GM21447 (cell line): ENCODE measurements around the gene MS4A2.
"Not testable (repeated sequence)": the region's sequence is repeated elsewhere in the genome, so short reads cannot be mapped to it uniquely, and the experiment has no call there.

Experiments
- ATAC-seq: cut with Tn5 transposase; IDR thresholded peaks from one replicate; pipeline ENCODE4 v1.9.1; 2021; ENCODE audit not compliant: unreplicated experiment

MS4A2 gene

GRCh38 chr11:60088364-60088763, at the start of gene MS4A2:
Gene MS4A2 (plus strand): TSS chr11:60088664. CDS start chr11:60088766, 102 bp downstream.
- no peak for ATAC-seq

DNA sequence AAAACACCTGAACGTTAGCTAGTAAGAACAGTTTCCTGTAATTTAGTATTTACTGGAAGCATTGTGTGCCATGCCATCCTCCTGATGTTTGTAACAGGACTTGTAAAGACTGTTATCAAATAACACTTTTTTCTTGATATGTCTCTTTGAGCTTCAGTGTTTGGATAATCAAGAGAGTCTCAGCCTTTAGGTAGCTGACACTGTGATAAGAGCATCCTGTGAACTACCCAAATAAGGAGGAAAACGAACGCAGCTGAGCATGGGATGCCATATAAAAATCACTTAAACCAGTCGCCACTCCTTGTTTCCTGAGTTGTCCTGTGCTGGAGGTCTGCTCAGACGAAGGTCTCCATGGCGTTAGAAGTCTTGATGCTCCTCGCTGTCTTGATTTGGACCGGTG, 48.4 kb upstream of the MS4A2 start, which contains the start of gene OOSP2:
OOSP2 (plus strand) TSS at position 301 of the 400 bp plus-strand sequence; CDS start at position 352, 51 bp downstream.
- ATAC-seq = no peak

GRCh38 chr11:60050422-60050821, 38.0 kb upstream of the MS4A2 start:
- ATAC-seq = not testable (repeated sequence)

GRCh38 chr11:60050839-60051238, 37.6 kb upstream of the MS4A2 start:
- ATAC-seq = not testable (repeated sequence)

DNA sequence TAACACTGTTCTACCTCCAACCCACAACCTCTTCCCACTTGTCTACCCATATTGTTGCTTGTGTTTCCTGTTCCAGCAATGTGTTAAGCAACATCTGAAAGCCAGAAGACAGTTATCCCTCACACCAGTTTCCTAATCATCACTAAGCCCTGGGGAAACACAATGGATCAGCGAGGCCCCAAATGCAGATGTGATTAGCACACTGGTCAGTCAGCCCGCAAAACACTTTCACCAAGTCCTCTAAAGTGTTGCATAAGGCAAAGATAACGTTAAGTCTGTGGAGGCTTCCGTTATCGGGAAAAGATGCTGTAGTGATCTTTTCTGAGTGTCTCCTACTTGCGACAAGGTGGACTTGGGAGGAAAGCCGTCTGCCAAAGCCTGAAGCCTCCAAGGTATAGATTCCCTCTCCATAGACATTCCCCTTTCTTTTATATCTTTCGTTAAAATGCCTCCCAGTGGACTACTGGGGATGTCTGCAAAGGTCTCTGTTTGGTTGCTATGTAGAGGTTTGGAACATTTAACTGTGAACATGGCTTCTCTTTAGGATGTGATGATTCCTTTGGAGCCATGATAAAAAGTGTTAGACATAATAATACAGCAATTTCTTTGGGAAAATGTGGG, 32.0 kb upstream of the MS4A2 start, which contains the start of gene MS4A3:
MS4A3 (plus strand) TSS at position 317 of the 621 bp plus-strand sequence. CDS start 4,496 bp downstream, outside the sequence.
- no peak for ATAC-seq

DNA sequence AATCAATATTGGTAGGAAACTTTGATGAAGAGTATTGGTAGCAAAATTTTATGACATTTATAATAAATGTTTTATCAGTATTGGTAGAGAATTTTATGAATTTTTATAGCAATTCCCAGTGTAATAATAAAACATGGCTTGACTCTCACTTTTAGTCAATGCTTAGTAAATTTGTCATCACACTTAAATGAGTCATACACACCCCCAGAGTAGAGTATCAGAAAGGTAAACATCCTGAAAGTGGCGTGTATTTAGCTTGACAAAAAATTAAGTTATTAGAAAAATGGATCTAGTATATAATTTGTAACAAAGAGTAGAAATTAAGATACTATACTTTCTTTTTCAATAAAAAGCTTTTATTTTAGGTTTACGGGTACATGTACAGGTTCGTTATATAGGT, 29.4 kb upstream of the MS4A2 start:
- ATAC-seq = no peak

GRCh38 chr11:60059521-60060240, 28.8 kb upstream of the MS4A2 start:
- ATAC-seq = no peak

GRCh38 chr11:60064111-60064510, 24.4 kb upstream of the MS4A2 start:
- ATAC-seq = no peak

- no peak for ATAC-seq
Measured at GRCh38 chr11:60065801-60066200, 22.7 kb upstream of the MS4A2 start.

DNA sequence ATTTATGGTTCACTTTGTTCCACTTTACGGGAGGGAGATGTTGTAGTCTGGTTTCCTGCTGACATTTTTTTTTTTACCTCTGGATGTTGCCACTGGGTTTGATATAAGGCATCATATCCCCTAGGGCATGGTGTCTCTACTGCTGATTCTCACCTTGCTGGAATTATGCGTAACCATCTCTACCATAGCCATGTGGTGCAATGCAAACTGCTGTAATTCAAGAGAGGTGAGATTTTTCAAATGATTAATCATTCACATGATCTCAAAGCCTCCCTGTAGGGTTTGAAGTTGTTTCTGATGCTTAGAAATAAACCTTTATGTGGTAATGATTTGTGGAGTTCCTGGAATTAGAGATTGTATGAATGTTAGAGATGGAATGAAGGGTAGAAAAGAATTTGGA, 19.0 kb upstream of the MS4A2 start:
- no peak for ATAC-seq

DNA sequence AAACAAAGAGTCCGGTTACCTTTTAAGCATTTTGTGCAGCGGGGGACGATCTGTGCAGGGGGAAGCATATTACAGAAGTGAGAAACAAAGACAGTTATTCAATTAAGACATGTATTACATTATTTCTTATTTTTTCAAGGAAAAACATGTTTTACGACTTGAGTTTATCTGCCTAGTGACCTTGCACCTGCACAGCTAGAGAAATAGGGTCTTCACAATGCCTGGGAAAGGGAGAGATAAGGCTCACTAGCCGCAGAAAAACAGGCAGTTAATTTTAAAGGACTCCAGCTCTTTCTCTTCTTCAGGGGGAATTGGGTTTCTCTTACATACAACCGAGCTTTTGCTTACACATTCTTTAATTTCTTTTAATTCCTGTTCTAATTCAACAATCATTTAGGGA, 16.8 kb upstream of the MS4A2 start:
- not testable (repeated sequence) for ATAC-seq

DNA sequence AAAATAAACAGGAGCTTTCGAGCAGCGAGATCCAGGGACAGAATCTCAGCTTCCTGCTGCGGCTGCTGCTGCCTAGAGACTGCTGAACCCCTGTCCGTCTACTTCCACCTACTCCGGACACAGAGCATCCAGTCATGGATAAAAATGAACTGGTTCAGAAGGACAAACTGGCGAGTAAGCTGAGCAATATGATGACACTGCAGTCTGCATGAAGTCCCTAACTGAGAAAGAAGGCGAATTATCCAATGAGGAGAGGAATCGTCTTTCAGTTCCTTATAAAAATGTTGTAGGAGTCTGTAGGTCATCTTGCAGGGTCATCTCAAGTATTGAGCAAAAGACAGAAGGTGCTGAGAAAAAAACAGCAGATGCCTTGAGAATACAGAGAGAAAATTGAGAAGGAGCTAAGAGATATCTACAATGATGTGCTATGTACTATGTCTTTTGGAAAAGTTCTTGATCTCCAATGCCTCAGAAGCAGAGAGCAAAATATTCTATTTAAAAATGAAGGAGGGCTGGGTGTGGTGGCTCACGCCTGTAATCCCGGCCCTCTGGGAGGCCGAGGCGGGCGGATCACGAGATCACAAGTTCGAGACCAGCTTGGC, 11.1 kb upstream of the MS4A2 start:
- ATAC-seq = no peak

- ATAC-seq = no peak
Measured at GRCh38 chr11:60077981-60078380, 10.5 kb upstream of the MS4A2 start.

DNA sequence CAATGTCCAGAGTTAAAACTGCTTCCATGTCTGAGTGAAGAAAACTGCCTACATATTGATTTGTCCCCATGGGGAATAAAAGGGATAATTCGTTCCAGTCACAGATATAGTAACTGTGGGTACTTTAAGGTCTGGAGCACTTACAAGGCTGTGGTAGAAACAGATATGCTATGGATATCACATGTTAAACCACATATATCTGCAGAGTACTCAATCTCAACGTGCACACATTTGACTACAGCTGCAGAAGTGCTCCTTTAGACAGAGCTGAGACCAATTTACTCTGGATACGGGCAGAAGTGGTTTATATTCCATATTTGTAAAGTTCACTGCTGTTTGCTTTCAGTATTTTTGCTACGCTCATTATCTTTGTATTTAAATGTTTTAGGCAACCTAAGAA, 9.7 kb upstream of the MS4A2 start:
- ATAC-seq = no peak

DNA sequence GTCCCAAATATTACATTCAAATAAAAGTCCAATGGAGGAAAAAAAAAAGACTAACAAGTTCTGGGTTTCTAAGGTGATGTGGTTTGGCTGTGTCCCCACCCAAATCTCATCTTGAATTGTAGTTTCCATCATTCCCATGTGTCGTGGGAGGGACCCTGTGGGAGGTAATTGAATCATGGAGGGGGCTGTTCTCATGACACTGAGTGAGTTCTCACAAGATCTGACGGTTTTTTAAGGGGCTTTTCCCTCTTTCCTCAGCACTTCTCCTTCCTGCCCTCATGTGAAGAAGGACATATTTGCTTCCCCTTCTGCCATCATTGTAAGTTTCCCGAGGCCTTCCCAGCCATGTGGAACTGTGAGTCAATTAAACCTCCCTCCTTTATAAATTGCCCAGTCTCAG, 7.9 kb upstream of the MS4A2 start:
- ATAC-seq = no peak

- ATAC-seq = no peak
Measured at GRCh38 chr11:60084631-60085273, 3.7 kb upstream of the MS4A2 start.

- no peak for ATAC-seq
Measured at GRCh38 chr11:60085909-60086308, 2.6 kb upstream of the MS4A2 start.

DNA sequence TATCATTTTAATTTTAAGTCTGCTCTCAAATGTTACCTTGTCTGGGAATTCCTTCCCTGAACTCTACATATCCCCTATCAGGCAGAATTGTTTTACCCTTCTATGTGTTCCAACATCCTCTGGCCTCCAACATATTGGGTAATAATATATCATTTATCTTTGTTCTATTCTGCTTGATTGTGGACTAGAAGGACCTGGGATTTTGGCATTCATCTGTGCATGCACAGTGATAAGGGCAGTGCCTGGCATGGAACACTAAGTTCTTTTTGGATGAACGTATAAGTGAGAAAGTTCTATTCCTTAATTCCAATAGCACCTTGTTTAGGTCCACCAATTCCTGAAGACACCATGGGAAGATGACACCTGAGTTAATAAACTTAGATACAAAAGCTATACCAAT, 1.2 kb upstream of the MS4A2 start:
- ATAC-seq = no peak

GRCh38 chr11:60095477-60096120, 7.1 kb downstream of the MS4A2 start:
- no peak for ATAC-seq

DNA sequence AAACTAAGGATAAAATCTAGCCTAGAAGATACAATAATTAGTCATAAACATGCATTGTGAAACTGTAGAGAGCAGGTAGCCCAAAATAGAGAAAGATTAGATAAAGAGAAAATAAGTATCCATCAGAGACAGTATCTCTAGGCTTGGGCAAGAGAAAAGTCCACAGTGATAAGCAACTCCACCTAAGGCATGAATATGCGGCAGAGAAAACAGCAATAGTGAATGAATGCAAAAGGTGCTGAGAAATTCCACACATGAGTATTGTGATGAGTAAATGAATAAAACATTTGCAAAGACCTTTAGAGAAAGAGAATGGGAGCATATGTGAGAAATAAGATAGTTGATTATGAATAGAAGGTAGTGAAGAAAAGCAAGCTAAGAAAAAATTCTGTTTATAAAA, 8.7 kb downstream of the MS4A2 start:
- no peak for ATAC-seq

GRCh38 chr11:60098508-60098907, 10.0 kb downstream of the MS4A2 start:
- peak; percentile 98 for ATAC-seq
